Activated CD8-positive, alpha-beta T cell treated with anti-CD3 and anti-CD28 coated beads for 36 hours (primary cell): ENCODE measurements around the gene TNNT3. TPM values are rescaled to one million over a fixed set of nuclear protein-coding genes. Genes with fewer than 3 reads are reported as not detected.

Experiments
- ATAC-seq: fragments of 200-7000 bp; cut with Tn5 transposase; one replicate; pipeline ENCODE4 v1.10.0; 2021; ENCODE audit warnings: mild to moderate bottlenecking, moderate library complexity
- CTCF ChIA-PET: fragments of 350-600 bp; sonication (Branson Sonifier 250); formaldehyde crosslinking; loops from one replicate; lab custom pipeline; 2021; ENCODE audit warnings: antibody characterized with exemption; lab: Charles Lee
- POLR2A ChIA-PET: fragments of 350-600 bp; sonication (Branson Sonifier 250); formaldehyde crosslinking; loops from one replicate; lab custom pipeline; 2021; ENCODE audit warnings: antibody characterized with exemption; lab: Charles Lee
- DNase-seq: peaks from one replicate; pipeline ENCODE4 v3.0.0-alpha.2; 2020
- H3K27ac Mint-ChIP-seq: one replicate; pipeline ENCODE4 v1.8.0; 2021; ENCODE audit warnings: mild to moderate bottlenecking, mixed read lengths
- H3K27me3 Mint-ChIP-seq: one replicate; pipeline ENCODE4 v1.8.0; 2021; ENCODE audit warnings: mixed read lengths
- H3K36me3 Mint-ChIP-seq: one replicate; pipeline ENCODE4 v1.8.0; 2021; ENCODE audit warnings: low read depth, mixed read lengths
- H3K4me1 Mint-ChIP-seq: one replicate; pipeline ENCODE4 v1.8.0; 2021; ENCODE audit warnings: low read depth, mixed read lengths
- H3K4me3 Mint-ChIP-seq: one replicate; pipeline ENCODE4 v1.8.0; 2021; ENCODE audit warnings: mild to moderate bottlenecking, moderate library complexity, mixed read lengths
- H3K9me3 Mint-ChIP-seq: one replicate; pipeline ENCODE4 v1.8.0; 2021; ENCODE audit warnings: mixed read lengths
- intact Hi-C: fragments of 100-400 bp; cut with micrococcal nuclease; formaldehyde crosslinking; loops from one replicate; pipeline ENCODE4 v1.10.0; 2022
- total RNA-seq, 2 experiments: library from RNA; stranded (reverse); gene quantifications; one replicate each; pipeline ENCODE4 v1.2.3, GENCODE V29; 2021
- TF ChIP-seq, protein P1 (sequence below): fragments of 200-600 bp; IDR thresholded peaks from one replicate; pipeline ENCODE4 v1.8.0; 2022; ENCODE audit warnings: antibody characterized with exemption, mild to moderate bottlenecking

The TNNT3 gene
- total RNA-seq, 2 experiments from 2014 or later: 4.9 to 5.4 TPM

DNA sequence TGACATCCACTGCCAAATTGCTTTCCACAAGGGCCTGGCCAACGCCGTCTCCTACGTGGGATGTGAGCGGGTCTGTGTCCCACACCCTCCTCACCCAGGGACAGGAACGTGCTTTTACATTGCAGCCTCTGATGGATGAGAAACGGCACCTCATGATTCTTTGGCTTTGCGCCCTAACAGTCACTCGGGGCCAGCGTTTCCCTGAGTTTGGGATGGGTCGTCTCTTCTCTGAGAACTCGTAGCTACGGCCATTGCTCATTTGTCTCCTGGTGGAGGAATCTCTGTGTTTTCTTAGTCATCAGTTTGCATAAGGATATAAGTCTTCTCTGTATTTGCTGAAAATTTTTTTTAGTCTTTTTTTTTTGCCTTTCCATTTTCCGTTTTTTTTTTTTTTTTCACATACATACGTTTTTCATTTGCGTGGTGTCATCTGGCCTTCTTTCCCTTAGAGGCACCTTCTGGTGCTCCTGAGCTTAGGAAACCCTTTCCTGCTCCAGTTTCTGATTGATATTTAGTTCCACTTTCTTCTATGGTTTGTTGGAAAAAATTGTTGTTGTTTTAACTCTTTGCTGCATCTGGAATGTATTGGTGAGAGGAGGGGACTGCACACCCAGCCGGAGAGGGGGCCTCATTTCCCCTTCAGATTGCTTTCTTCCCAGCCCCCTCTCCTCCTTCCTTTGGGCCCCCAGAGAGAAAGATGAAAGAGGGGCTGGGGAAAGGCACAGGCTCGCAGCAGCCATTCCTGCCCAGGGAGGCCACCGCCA lies 12.0 kb downstream of the TNNT3 start:
- ChIA-PET POLR2A (no interaction called here), CTCF (interaction anchor here (1.2 kb wide), 1 partner anchor 49 kb away, joined by 3 read pairs; no protein-coding TSS in a partner anchor)
- H3K27me3 Mint-ChIP-seq: no peaks in the 10 kb centered on the region
- H3K36me3 Mint-ChIP-seq: no peaks in the 10 kb centered on the region
- H3K4me3 Mint-ChIP-seq: no peak overlapping the region
- TF ChIP-seq, protein P1, sequence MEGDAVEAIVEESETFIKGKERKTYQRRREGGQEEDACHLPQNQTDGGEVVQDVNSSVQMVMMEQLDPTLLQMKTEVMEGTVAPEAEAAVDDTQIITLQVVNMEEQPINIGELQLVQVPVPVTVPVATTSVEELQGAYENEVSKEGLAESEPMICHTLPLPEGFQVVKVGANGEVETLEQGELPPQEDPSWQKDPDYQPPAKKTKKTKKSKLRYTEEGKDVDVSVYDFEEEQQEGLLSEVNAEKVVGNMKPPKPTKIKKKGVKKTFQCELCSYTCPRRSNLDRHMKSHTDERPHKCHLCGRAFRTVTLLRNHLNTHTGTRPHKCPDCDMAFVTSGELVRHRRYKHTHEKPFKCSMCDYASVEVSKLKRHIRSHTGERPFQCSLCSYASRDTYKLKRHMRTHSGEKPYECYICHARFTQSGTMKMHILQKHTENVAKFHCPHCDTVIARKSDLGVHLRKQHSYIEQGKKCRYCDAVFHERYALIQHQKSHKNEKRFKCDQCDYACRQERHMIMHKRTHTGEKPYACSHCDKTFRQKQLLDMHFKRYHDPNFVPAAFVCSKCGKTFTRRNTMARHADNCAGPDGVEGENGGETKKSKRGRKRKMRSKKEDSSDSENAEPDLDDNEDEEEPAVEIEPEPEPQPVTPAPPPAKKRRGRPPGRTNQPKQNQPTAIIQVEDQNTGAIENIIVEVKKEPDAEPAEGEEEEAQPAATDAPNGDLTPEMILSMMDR: no peak
- DNase-seq (no peak), ATAC-seq (no peak)
- intact Hi-C loops: no loop called here
- H3K9me3 Mint-ChIP-seq: no peaks in the 10 kb centered on the region
- H3K4me1 Mint-ChIP-seq: peaks cover 2% of the 10 kb centered on the region
- H3K27ac Mint-ChIP-seq: no peak overlapping the region

DNA sequence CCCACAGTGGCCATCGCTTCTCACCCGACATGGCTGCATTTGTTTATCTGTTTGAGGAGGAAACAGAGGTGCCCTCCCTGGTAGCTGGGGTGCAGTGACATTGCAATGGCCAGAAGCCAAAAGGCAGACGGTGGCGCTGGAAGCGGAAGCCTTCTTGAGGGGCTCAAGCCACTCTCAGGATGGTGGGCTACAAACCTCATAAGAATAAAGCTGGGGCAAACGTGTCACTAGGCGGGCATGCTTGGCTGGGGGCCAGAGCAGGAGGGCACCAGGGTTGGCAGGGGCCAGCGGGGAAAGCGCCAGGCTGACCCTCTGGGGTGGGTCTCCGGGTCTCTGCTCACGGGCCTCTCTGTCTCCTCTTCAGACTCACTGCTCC lies 12.6 kb downstream of the TNNT3 start:
- H3K36me3 Mint-ChIP-seq: no peaks in the 10 kb centered on the region
- intact Hi-C loops: no loop called here
- H3K4me3 Mint-ChIP-seq: no peak overlapping the region
- CTCF ChIA-PET: interaction anchor here (1.2 kb wide), 1 partner anchor 50 kb away, joined by 3 read pairs; no protein-coding TSS in a partner anchor
- TF ChIP-seq, protein P1: no peak
- H3K27me3 Mint-ChIP-seq: no peaks in the 10 kb centered on the region
- no peak overlapping the region for H3K27ac Mint-ChIP-seq
- H3K4me1 Mint-ChIP-seq: peaks cover 2% of the 10 kb centered on the region
- DNase-seq (no peak), ATAC-seq (no peak)
- no peaks in the 10 kb centered on the region for H3K9me3 Mint-ChIP-seq
- POLR2A ChIA-PET: no interaction called here

DNA sequence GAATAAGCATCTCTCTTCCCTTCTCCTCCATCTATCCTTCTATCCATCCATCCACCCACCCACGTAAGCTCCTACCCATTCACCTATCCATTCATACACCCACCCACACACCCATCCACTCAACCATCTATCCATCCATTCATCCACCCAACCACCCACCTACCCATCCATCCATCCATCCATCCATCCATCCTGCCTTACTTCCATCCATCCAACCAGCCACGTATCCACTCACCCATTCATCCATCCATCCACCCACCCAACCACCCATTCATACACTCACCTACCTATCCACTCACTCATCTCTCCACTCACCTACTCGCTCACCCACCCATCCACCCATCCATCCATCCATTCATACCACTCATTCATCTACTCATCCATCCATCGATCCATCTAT lies 13.2 kb downstream of the TNNT3 start:
- ChIA-PET CTCF (interaction anchor here (1.2 to 1.4 kb wide), 2 partner anchors 50 to 51 kb away, joined by 3 read pairs; no protein-coding TSS in a partner anchor), POLR2A (no interaction called here)
- no peak for DNase-seq
- H3K4me3 Mint-ChIP-seq: no peak overlapping the region
- intact Hi-C loops: no loop called here
- no peak overlapping the region for H3K27ac Mint-ChIP-seq
- H3K9me3 Mint-ChIP-seq: no peaks in the 10 kb centered on the region
- peaks cover 2% of the 10 kb centered on the region for H3K4me1 Mint-ChIP-seq
- H3K36me3 Mint-ChIP-seq: no peaks in the 10 kb centered on the region
- H3K27me3 Mint-ChIP-seq: no peaks in the 10 kb centered on the region
- no peak for ATAC-seq
- TF ChIP-seq, protein P1: no peak

DNA sequence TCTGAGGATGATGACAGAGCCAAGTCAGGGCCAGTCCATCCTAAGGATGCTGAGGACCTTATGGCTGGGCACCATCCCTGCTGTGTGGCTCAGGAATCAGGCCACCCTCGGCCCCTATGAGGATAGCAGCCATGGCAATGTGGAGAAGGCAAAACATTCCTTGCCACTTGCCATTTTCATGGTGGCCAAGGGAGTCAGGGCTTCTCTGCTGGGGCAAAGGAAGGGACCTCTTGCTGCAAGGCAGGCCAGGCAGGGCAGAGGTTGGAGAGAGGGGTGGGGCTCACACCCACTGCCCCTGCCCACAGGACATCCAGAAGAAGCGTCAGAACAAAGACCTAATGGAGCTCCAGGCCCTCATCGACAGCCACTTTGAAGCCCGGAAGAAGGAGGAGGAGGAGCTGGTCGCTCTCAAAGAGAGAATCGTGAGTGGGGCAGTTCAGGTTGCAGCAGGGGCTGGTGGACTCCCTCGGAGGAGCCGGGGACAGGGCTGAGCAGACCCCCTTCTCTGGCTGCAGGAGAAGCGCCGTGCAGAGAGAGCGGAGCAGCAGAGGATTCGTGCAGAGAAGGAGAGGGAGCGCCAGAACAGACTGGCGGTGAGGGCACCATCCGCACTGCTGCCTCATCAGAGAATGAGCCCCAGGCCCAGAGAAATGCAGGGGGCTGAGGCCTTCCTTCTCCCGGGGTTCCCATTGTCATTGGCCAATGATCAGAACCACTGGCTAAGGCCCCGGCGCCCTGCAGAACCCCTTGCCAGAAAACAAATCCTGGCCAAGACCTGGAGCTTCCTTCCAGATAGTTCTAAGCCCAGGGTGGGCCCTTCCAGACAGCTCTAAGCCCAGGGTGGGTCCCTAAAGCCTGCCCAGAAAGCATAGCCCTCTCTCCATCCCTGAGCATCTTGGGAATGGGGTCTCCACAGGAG lies 14.2 kb downstream of the TNNT3 start:
- CTCF ChIA-PET: interaction anchor here (0.8 to 1.4 kb wide), 3 partner anchors 52 to 240 kb away, joined by 3 to 6 read pairs (median 3); no protein-coding TSS in a partner anchor
- DNase-seq (no peak), ATAC-seq (no peak)
- POLR2A ChIA-PET: no interaction called here
- no peaks in the 10 kb centered on the region for H3K36me3 Mint-ChIP-seq
- H3K27me3 Mint-ChIP-seq: no peaks in the 10 kb centered on the region
- H3K9me3 Mint-ChIP-seq: no peaks in the 10 kb centered on the region
- intact Hi-C loops: no loop called here
- H3K4me3 Mint-ChIP-seq: no peak overlapping the region
- TF ChIP-seq, protein P1: no peak
- peaks cover 2% of the 10 kb centered on the region for H3K4me1 Mint-ChIP-seq
- H3K27ac Mint-ChIP-seq: no peak overlapping the region
